Keratinocyte (primary cell): Measurements from ENCODE around the gene ZNF362.

Experiments
- EZH2 ChIP-seq: IDR thresholded peaks from one replicate; pipeline ENCODE4 v1.6.1; 2012; ENCODE audit warnings: inconsistent platforms, mild to moderate bottlenecking, low read length, moderate library complexity
- TF ChIP-seq, protein P1 (sequence below), 3 experiments: IDR thresholded peaks in 1 of 3; conservative IDR thresholded peaks in 1 of 3; optimal IDR thresholded peaks in 1 of 3; 2 replicates in 2 of 3; 3 replicates in 1 of 3; pipeline versions ENCODE3 to v1.5.1; 2011; ENCODE audit warnings: low read length in 3 of 3, mild to moderate bottlenecking in 3 of 3, moderate library complexity in 2 of 3, control low read depth in 1 of 3, inconsistent platforms in 1 of 3; ENCODE audit not compliant: insufficient read depth in 2 of 3; ENCODE audit errors: extremely low read depth in 1 of 3

GRCh38 chr1:33256221-33256470, 146 bp upstream of the ZNF362 start:
- no peak for TF ChIP-seq EZH2
- TF ChIP-seq, protein P1, sequence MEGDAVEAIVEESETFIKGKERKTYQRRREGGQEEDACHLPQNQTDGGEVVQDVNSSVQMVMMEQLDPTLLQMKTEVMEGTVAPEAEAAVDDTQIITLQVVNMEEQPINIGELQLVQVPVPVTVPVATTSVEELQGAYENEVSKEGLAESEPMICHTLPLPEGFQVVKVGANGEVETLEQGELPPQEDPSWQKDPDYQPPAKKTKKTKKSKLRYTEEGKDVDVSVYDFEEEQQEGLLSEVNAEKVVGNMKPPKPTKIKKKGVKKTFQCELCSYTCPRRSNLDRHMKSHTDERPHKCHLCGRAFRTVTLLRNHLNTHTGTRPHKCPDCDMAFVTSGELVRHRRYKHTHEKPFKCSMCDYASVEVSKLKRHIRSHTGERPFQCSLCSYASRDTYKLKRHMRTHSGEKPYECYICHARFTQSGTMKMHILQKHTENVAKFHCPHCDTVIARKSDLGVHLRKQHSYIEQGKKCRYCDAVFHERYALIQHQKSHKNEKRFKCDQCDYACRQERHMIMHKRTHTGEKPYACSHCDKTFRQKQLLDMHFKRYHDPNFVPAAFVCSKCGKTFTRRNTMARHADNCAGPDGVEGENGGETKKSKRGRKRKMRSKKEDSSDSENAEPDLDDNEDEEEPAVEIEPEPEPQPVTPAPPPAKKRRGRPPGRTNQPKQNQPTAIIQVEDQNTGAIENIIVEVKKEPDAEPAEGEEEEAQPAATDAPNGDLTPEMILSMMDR (optimal IDR thresholded peaks at IDR 0.05 in 1 of 3, IDR thresholded peaks at IDR 0.05 in 1 of 3, conservative IDR thresholded peaks at IDR 0.05 in 1 of 3; ENCODE audit: extremely low read depth in 1 of 3, insufficient read depth in 2 of 3, low read length in 3 of 3) = no peak
